Hematopoietic multipotent progenitor cell treated with erythropoietin and hydrocortisone succinate and interleukin-3 and kit ligand, for 8 days (in vitro differentiated cells): ENCODE results near the gene DBET.
"Not testable (repeated sequence)": the region's sequence is repeated elsewhere in the genome, so short reads cannot be mapped to it uniquely, and the experiment has no call there.

Experiments
- DNase-seq: peaks from one replicate; pipeline ENCODE4 v3.0.0-alpha.2; 2015

Gene DBET

GRCh38 chr4:190064342-190064741 is at the start of gene DBET:
DBET (plus strand) TSS chr4:190064502.
- not testable (repeated sequence) for DNase-seq

DNA sequence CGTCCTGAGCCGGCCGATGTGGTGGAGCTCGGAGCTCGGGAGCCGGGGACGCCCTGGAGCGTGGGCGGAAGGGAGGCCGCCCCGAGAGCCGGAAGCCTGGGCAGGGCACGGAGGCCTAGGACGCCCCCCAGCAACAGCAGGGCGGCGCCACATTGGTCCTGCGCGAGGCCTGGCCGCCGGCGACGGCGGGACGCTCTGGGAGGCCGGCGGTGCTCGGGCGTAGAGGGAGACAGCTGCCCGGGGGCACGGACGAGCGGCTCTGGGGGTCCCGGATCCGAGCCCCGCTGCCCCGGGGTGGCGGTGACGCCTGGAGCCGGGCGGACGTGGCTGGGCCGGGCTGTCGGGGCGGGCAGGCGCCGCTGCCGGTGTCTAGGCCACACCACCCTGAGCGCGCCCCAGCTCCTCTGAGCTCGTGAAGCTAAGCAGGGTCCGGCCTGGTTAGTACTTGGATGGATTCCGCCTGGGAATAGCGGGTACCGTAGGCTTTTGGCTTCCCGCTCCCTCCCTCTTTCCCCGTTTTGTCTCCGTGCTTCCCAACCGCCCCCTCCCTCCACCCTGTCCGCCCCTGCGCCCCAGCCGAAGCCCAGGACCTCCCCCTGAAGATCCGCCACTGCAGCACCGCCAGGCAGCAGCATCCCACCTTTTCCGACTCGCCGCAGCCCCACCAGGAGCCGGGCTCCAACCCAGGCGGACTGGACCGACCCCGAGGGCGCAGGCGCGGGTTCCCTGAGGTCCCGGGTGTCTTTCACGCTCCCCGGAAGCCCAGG is 49.3 kb upstream of the DBET start:
- no peak for DNase-seq

GRCh38 chr4:190015538-190016368 is 48.5 kb upstream of the DBET start:
- no peak for DNase-seq

DNA sequence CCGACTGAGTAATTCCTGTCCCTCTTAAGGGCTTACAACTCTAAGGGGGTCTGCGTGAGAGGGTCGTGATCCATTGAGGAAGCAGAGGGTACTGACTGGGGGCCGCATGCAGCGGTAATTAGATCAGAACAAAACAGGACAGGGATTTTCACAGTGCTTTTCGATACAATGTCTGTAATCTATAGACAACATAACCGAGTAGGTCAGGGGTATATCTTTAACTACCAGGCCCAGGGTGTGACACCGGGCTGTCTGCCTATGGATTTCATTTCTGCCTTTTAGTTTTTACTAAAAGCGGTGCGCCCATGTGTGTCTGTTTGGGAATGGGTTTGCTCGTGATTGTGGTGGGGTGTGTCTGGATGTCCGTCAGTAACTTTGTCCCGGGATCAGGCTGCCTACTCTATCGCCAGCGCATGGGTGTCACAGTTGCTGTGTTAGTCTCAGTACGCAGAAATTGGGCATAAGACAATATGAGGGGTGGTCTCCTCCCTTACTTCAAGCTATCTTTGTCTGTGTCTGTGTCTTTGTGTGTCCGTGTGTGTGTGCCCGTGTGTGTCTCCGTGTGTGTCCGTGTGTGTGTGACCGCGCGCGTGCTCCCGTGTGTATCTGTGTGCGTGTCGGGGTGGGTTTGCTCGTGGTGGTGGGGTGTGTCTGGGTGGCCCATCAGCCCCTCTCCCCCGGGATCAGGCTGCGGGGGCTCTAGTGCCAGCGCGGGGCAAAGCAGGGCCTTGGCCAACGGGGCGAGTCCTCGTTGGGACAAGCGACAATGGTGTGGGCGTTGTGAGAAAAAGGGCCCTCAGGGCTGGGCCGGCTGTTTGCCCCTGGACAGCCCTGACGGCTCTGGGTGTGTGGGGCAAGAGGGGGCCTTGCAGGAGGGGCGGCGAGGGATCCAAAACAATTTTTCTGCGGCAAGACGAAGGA is 47.7 kb upstream of the DBET start:
- DNase-seq, result peak; percentile 8

- no peak for DNase-seq
These were observed 46.7 kb upstream of the DBET start for GRCh38 chr4:190017357-190018200.

DNA sequence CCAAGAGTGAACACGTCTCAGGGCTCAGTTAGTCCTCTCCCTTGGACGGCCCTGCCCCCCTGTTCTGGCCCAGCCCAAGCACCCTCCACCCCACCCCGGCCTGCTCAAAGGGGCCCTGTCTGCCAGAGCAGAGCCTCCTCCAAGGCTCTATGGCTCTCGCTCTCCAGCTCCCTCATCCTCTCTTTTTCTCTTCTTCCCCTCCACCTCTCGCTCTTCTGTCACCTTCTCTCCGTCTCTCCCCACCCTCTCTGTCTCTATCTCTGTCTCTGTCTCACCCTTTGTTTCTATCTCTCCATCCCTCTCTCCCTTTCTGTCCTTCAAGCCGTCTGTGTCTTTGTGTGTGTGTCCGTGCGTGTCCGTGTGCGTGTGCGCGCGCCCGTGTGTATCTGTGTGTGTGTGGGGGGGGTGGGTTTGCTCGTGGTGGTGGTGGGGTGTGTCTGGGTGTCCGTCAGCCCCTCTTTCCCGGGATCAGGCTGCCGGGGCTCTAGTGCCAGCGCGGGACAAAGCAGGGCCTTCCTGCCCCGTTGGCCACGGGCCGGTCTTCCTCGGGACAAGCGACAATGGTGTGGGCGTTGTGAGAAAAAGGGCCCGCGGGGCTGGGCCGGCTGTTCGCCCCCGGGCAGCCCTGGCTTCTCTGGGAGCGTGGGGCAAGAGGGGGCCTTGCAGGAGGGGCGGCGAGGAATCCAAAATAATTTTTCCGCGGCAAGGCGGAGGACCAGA is 45.9 kb upstream of the DBET start:
- DNase-seq, result no peak

- DNase-seq, result no peak
These were observed 45.1 kb upstream of the DBET start for GRCh38 chr4:190019023-190019858.

DNA sequence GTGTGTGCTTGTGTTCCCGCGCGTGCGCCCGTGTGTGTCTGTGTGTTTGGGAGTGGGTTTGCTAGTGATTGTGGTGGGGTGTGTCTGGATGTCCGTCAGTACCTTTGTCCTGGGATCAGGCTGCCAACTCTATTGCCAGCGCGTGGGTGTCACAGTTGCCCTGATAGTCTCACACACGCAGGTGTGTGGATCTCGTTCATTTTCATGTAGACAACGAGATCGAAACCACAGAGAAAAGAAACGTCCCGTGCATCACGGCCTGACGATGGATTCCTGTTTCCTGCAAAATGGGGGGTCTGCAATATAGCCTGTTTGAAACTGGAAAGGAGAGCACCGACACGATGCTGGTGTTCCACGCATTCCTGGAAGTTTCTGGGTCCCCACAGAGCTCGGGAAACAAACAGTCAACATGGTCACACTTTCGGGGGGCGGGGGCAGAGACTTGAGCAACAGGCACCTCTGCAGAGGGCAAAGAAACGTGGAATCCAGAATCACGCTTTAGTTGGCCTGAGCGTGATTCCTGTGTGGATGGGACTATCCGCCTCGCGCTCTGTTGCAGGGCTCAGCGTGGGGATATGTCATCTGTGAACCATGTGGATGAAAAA is 44.3 kb upstream of the DBET start:
- DNase-seq, result not testable (repeated sequence)

DNA sequence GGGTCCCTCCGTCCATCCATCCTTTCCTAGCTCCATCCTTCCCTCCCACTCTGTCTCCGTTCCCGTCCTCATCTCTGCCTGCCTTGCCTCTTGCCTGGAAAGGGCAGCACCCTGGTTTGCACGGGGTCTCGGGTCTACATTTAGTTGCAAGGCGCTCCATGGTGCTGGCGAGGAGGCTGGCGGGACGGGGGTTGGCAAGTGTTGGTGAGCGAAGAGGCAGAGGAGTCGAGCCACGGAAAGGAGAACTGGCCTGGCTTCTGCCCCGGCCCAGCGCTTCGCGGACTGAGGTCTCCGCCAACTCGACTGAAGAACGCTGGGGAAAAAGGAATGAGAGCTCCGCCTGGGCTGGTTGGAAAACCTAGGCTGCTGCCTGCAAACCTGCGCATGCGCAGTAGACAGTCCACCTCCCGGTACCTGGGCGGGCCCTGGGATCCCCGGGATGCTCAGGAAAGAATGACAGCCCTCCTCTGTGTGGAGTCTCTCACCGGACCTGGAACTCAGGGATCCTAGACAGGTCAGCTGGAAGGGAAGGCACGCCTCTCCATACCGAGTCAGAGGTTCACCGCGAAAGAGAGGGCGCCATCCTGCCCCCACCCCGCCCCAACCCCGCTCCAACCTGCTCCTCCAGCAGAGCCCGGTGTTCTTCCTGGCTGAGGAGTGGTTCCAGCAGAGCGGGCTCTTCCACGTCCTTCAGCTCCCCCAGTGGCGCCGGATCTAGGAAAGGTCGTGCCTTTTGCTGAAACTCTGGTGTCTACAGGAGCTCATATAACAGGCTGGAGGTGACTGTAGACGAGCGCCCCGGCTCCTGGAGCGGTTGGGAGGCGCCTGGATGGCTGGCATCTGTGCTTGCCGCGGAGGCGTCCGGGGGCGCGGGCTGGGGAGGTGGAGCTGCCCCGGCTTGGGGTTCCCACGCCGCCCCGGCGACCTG is 43.2 kb upstream of the DBET start:
- peak; percentile 4 for DNase-seq

DNA sequence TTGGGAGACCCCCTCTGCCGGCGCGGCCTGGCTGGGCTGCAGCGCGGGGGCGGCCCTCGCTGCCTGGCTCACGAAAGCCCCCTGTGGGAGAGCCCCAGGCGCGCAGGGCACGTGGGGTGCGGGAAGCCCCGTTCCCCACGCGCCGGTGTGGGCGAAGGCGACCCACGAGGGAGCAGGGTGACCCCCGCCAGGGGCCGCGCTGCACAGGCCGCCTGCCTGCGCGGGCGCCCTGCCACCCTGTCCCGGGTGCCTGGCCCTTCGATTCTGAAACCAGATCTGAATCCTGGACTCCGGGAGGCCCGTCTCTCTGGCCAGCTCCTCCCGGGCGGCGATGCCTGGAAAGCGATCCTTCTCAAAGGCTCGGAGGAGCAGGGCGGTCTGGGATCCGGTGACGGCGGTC is 42.3 kb upstream of the DBET start:
- not testable (repeated sequence) for DNase-seq

- not testable (repeated sequence) for DNase-seq
These were observed 41.6 kb upstream of the DBET start for GRCh38 chr4:190022614-190023281.

DNA sequence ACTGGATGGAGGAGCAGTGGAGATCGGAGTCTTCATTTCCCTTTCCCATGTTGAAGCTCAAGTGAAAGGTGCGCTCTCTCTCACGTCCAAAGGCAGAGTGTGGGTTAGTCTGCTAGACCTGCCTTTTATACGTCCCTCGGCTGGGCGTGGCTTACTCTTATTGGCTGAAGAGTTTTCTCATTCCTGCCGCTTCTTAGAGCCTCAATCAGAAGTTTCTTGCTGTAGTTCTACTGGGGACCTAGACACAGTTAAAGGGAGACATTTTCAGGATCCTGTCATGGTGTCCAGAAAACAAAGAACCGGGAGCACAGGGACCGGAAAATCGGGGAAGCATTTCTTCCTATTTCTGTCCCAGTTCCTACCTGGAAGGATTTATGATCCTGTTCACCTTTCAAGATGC is 37.1 kb upstream of the DBET start, which contains the start of gene FRG2:
Gene FRG2 (minus strand): TSS at position 101 of the 400 bp plus-strand sequence. CDS start 52 bp downstream, at position 49.
- not testable (repeated sequence) for DNase-seq

- not testable (repeated sequence) for DNase-seq
These were observed 33.0 kb upstream of the DBET start for GRCh38 chr4:190031264-190031663.

- not testable (repeated sequence) for DNase-seq
These were observed 26.5 kb upstream of the DBET start for GRCh38 chr4:190037704-190038388.

GRCh38 chr4:190040873-190041272 is 23.4 kb upstream of the DBET start:
- DNase-seq, result not testable (repeated sequence)

DNA sequence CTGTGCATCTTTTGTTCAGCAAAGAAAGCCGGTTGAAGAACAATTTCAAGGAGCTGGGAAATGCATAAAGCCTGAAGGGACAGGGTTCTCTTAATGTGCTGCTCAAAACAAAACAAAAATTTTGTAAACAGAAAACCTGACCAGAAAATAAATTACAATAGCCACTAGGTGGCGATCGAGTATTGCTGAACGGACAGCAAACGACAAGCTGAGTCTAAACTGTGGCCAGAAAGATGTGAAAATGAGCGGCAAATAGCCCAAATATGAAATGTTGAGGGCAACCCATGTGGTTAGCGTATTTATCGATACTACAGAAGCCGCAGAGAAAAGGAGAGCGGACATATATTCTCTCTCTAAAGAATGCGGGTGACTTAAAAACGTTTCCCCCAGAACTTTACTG is 16.7 kb upstream of the DBET start:
- DNase-seq, result not testable (repeated sequence)
